ENCODE data around the gene C2CD2. TPM values are rescaled to one million over a fixed set of nuclear protein-coding genes. Genes with fewer than 3 reads are reported as not detected.

Gene C2CD2
- total RNA-seq, 1 donor from 2014 or later: 18.1 TPM

DNA sequence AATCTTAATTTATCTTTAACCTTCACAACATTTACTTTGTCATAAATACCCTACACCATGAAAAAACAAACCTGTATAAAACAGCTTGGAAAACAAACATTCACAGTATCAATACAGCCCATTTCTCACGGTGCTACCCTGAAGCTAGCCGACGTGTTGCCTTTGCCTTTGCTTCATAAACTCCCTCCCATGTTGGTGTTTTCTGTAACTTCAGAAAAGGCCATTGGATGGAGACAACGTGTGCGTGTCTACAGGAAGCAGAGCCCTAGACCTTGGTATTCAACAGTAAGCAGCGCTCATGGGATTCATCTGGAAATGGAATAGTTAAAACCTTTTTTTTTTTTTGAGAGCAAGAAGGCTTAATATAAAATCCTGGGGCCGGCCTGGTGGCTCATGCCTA is 67.5 kb downstream of the C2CD2 start:
- H3K36me3 Mint-ChIP-seq (ENCODE audit: low read depth): peaks cover 7% of the 10 kb centered on the region
- H3K4me3 Mint-ChIP-seq (ENCODE audit: unreplicated experiment): no peak overlapping the region
- no peaks in the 10 kb centered on the region for H3K9me3 Mint-ChIP-seq (ENCODE audit: low read depth)
- no peak for DNase-seq (ENCODE audit: low spot score)
- no peak overlapping the region for H3K27ac Mint-ChIP-seq (ENCODE audit: unreplicated experiment)
- TF ChIP-seq, protein P1, sequence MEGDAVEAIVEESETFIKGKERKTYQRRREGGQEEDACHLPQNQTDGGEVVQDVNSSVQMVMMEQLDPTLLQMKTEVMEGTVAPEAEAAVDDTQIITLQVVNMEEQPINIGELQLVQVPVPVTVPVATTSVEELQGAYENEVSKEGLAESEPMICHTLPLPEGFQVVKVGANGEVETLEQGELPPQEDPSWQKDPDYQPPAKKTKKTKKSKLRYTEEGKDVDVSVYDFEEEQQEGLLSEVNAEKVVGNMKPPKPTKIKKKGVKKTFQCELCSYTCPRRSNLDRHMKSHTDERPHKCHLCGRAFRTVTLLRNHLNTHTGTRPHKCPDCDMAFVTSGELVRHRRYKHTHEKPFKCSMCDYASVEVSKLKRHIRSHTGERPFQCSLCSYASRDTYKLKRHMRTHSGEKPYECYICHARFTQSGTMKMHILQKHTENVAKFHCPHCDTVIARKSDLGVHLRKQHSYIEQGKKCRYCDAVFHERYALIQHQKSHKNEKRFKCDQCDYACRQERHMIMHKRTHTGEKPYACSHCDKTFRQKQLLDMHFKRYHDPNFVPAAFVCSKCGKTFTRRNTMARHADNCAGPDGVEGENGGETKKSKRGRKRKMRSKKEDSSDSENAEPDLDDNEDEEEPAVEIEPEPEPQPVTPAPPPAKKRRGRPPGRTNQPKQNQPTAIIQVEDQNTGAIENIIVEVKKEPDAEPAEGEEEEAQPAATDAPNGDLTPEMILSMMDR (IDR thresholded peaks at IDR 0.05): no peak
- no peaks in the 10 kb centered on the region for H3K27me3 Mint-ChIP-seq (ENCODE audit: low read depth)
- H3K4me1 Mint-ChIP-seq (ENCODE audit: low read depth): peaks cover 7% of the 10 kb centered on the region

DNA sequence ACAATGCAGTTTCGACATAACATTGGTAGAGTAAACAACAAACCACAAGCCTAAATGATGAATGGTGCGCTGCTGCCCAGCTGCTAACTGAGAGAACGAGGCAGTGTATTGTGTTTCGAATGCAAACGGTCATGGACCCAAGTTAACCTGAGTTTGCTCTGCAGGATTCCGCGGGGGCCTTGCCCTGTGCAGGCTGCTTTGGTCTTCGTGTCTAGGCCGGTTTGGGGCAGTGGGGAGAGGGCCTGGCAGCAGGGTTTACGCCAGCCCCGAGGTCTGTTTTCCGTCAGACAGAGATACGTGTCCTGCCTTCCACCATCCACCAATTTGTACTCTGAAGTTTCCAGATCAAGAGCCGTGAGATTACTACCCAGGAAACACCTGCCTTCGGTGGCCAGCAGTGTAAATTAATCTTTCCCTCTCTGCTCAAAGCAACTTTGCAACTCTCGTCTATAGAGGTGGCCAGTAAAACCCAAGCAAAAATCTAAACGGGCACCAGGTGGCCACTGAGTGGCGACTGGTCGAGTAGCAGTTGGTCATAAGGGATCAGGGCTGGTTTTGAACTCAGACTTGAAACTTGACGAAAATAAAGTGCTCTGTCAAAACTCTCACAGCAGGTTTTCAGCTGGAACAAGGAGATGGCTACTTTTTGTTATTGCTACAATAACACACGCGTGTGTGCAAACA is 68.3 kb downstream of the C2CD2 start:
- DNase-seq (ENCODE audit: low spot score): no peak
- Mint-ChIP-seq H3K9me3 (ENCODE audit: low read depth) (no peaks in the 10 kb centered on the region), H3K27me3 (ENCODE audit: low read depth) (no peaks in the 10 kb centered on the region), H3K4me1 (ENCODE audit: low read depth) (peaks cover 7% of the 10 kb centered on the region), H3K36me3 (ENCODE audit: low read depth) (peaks cover 7% of the 10 kb centered on the region), H3K4me3 (ENCODE audit: unreplicated experiment) (no peak overlapping the region), H3K27ac (ENCODE audit: unreplicated experiment) (no peak overlapping the region)
- TF ChIP-seq, protein P1 (IDR thresholded peaks at IDR 0.05): no peak

DNA sequence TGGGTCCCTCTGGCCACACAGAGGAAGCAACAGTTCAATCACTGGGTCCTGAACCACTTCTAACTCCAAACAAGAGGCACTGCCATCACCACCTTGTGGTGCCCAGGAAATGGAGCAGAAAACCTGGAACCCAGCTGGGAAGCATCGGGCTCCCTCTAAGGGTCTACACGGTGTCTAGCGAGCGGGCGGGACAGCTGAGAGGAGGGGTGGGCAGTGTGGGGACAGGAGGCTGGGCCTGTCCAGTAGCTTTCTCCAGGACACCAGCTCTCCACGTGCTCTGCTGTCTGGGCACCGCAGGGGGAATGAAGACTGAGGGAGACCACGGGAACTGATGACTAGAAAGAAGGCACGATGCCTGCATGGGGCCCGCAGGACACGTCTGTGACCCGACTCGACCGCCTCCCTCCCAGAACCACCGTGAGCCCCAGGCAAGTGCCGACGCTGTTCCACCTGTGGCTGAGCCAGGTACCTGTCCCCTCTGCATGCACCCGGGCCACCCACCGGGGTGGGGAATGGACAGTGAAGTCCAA is 69.3 kb downstream of the C2CD2 start:
- no peak overlapping the region for H3K27ac Mint-ChIP-seq (ENCODE audit: unreplicated experiment)
- H3K4me3 Mint-ChIP-seq (ENCODE audit: unreplicated experiment): no peak overlapping the region

DNA sequence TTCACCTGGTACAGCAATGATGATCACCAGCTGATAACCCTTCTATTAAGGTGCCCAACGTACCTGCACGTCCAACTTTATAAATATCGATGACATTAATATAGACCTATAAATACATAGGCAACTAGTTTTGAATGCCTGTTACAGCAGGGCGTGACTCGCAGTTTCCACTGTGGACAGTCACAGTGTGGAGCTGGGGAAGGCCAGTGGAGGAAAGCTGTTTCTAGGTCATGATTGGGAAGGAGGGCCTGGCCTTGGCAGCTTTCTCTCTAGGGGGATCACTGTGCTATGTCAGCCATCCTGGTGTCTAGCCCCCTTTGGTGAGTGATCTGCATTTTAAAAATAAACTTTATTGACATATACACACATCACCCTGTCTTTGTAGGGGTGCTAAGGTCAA is 70.2 kb downstream of the C2CD2 start:
- peaks cover 4% of the 10 kb centered on the region for H3K36me3 Mint-ChIP-seq (ENCODE audit: low read depth)
- no peak for DNase-seq (ENCODE audit: low spot score)
- H3K27ac Mint-ChIP-seq (ENCODE audit: unreplicated experiment): no peak overlapping the region
- TF ChIP-seq, protein P1 (IDR thresholded peaks at IDR 0.05): no peak
- H3K4me3 Mint-ChIP-seq (ENCODE audit: unreplicated experiment): no peak overlapping the region
- H3K27me3 Mint-ChIP-seq (ENCODE audit: low read depth): no peaks in the 10 kb centered on the region
- peaks cover 6% of the 10 kb centered on the region for H3K4me1 Mint-ChIP-seq (ENCODE audit: low read depth)
- no peaks in the 10 kb centered on the region for H3K9me3 Mint-ChIP-seq (ENCODE audit: low read depth)

More for the DNA sequence above, 69.3 kb downstream of the C2CD2 start:
- H3K36me3 Mint-ChIP-seq (ENCODE audit: low read depth): peaks cover 7% of the 10 kb centered on the region
- H3K27me3 Mint-ChIP-seq (ENCODE audit: low read depth): no peaks in the 10 kb centered on the region
- H3K4me1 Mint-ChIP-seq (ENCODE audit: low read depth): peaks cover 12% of the 10 kb centered on the region
- no peak for DNase-seq (ENCODE audit: low spot score)
- TF ChIP-seq, protein P1 (IDR thresholded peaks at IDR 0.05): no peak
- no peaks in the 10 kb centered on the region for H3K9me3 Mint-ChIP-seq (ENCODE audit: low read depth)

DNA sequence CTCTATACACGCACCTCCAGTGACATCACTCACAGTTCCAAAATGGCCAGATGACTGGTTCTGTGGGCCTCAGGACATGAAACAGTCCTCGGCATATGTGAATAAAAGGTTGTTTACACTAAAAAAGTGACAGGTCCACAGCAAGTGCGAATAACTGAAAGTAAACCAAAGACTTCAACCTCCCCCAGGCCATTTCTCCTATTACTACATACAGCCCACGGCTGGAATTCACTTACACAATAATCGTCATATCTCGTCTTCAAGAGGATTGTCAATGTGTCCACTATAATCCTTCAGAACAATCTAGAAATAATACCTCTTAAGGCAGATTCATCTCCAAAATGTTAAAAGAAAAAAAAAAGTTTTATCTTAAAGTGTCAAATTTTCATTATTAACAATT is 72.8 kb downstream of the C2CD2 start:
- no peaks in the 10 kb centered on the region for H3K9me3 Mint-ChIP-seq (ENCODE audit: low read depth)
- H3K36me3 Mint-ChIP-seq (ENCODE audit: low read depth): no peaks in the 10 kb centered on the region
- H3K27ac Mint-ChIP-seq (ENCODE audit: unreplicated experiment): peak overlapping the region; percentile 41
- no peak for DNase-seq (ENCODE audit: low spot score)
- H3K4me3 Mint-ChIP-seq (ENCODE audit: unreplicated experiment): no peak overlapping the region
- TF ChIP-seq, protein P1 (IDR thresholded peaks at IDR 0.05): no peak
- no peaks in the 10 kb centered on the region for H3K27me3 Mint-ChIP-seq (ENCODE audit: low read depth)
- H3K4me1 Mint-ChIP-seq (ENCODE audit: low read depth): peaks cover 18% of the 10 kb centered on the region

All from chondrocyte (in vitro differentiated cells).